ENCODE results near the gene STK32C.
"Not testable (repeated sequence)": the region's sequence is repeated elsewhere in the genome, so short reads cannot be mapped to it uniquely, and the experiment has no call there.

STK32C gene

GRCh38 chr10:132303361-132304115 lies 4.2 kb downstream of the STK32C start:
- Mint-ChIP-seq H3K9me3 (no peaks in the 10 kb centered on the region), H3K36me3 (no peaks in the 10 kb centered on the region), H3K27ac (no peak overlapping the region), H3K27me3 (peaks cover 29% of the 10 kb centered on the region), H3K4me3 (no peak overlapping the region), H3K4me1 (peaks cover 8% of the 10 kb centered on the region)
- no peak for ATAC-seq

GRCh38 chr10:132302421-132303310 lies 5.1 kb downstream of the STK32C start:
- Mint-ChIP-seq H3K9me3 (no peaks in the 10 kb centered on the region), H3K4me1 (peaks cover 14% of the 10 kb centered on the region), H3K36me3 (no peaks in the 10 kb centered on the region), H3K27me3 (peaks cover 38% of the 10 kb centered on the region), H3K4me3 (no peak overlapping the region), H3K27ac (no peak overlapping the region)
- ATAC-seq: no peak

DNA sequence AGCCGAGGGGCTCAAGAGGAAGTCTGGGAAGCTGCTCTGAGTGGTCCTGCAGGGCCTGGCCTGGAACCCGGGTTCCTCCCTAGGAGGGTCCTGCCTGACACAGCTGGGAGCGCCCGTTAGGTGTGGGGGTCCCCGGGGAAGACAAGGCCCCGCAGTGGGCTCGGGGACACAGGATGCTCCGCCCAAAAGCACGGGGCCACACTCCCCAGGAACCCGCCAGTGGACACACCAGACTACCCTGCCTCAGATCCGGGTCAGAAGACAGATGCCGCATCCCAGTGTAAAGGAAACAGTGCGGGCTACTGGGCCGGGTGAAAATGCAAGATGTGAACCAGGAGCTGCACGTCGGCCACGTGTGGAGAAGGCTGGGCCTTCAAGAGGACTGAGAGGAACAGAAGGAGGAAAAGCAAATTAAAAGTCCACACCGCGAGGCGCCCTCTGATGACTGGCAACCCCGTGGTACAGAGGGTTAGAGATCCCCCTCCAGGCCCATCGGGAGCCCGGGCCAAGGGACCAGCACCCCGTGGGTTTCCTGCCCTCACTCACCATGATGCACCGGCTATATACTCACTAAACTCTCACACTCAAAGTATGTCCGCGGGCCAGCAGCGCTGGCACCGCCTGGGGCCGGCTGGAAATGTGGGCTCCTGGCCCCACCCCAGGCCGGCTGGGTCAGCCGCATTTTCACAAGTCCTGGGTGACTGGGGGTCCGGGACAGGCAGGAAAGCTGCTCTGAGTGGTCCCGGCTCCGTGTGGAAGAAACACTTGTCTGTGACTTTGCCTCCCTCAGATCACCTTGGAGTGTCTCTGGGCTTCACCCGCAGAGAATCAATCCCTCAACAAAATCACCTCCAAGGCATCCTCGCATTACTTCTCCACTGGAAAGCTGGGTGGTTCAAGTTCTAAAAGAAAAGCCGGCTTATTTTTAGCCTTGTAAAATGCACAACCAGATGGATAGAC lies 6.1 kb downstream of the STK32C start:
- no peak overlapping the region for H3K4me3 Mint-ChIP-seq
- H3K4me1 Mint-ChIP-seq: peaks cover 15% of the 10 kb centered on the region
- no peaks in the 10 kb centered on the region for H3K9me3 Mint-ChIP-seq
- no peak overlapping the region for H3K27ac Mint-ChIP-seq
- no peaks in the 10 kb centered on the region for H3K36me3 Mint-ChIP-seq
- ATAC-seq: no peak
- H3K27me3 Mint-ChIP-seq: peaks cover 40% of the 10 kb centered on the region

GRCh38 chr10:132300582-132300981 lies 7.2 kb downstream of the STK32C start:
- H3K27me3 Mint-ChIP-seq: peaks cover 36% of the 10 kb centered on the region
- H3K36me3 Mint-ChIP-seq: no peaks in the 10 kb centered on the region
- no peak overlapping the region for H3K4me3 Mint-ChIP-seq
- ATAC-seq: no peak
- H3K27ac Mint-ChIP-seq: no peak overlapping the region
- no peaks in the 10 kb centered on the region for H3K9me3 Mint-ChIP-seq
- peaks cover 12% of the 10 kb centered on the region for H3K4me1 Mint-ChIP-seq

DNA sequence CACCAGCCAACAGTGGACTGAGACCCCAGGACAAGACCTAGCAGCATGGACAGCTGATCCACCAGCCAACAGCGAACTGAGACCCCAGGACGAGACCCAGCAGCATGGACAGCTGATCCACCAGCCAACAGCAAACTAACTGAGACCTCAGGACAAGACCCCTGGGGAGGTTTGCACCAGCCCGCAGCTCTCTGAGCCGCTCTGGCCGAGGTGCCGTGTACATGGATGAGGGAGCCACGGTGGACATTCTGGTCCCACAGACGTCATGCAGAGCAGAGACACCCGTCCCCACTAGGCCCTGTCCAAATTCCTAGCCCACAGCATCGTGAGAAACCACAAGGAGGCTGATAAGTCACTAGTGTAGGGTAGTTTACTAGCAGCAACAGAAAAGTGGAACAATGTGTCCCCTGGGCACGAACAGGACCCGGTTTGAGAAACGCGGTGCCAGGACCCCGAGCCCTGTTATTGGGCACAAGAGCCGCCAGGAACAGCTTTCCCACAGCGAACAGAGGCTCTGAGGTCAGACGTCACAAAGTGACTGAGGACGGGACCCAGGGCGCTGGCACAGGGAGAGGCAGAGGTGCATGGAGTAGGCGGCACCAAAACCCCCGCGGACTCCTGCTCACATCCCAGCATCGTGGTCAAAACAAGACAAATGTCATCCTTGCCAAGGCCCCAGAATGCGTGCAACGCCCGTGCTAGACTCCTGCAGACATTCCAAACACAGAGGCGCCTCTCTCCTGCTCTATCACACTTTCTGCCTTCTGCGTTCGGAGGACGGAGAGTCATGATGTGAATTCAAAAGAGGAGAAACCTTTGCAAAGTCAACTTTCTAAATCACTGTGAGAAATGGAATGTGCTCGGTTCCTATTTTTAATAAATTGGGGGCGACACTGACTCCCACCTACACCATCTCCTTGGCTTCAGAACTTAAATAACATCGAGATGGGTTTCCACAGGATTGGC lies 8.1 kb downstream of the STK32C start:
- H3K9me3 Mint-ChIP-seq: no peaks in the 10 kb centered on the region
- H3K4me1 Mint-ChIP-seq: peaks cover 12% of the 10 kb centered on the region
- peaks cover 5% of the 10 kb centered on the region for H3K36me3 Mint-ChIP-seq
- H3K27ac Mint-ChIP-seq: no peak overlapping the region
- H3K27me3 Mint-ChIP-seq: peaks cover 41% of the 10 kb centered on the region
- no peak for ATAC-seq
- H3K4me3 Mint-ChIP-seq: no peak overlapping the region

DNA sequence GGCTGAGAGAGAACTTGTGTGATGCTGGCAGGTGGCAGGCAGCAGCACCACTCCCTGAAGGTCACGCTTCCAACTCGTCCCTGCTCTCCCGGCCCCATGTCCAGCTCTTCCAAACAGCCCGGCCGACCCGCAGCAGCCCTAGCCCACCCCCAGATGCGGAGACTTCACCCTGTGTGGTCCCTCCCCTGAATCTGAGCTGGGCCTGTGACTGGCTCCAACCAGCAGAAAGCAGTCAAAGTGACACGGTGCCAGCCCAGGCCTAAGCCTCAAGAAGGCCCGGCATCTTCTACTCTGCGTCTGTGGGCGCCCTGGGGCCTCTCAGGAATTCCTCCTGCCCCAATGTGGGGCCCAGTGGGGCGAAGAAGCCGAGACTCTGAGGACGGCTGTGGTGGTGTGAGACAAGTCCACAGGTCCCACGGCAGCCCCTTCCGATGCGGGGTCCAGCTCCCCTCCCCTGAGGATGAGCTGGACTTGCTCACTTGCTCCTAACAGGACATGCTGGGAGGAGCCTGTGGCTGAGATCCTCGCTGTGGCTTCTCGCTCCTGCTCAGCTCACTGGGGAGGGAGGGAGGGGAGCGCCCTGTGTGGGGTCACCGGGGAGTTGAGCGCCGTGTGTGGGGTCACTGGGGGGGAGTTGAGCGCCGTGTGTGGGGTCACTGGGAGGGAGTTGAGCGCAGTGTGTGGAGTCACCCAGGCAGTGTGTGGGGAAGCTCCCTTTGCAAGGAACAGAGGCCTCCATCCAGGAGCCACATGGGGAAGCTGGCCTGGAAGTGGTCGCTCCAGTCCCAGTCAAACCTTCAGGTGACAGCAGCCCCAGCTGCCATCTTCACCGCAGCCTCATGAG lies 9.5 kb downstream of the STK32C start:
- H3K27ac Mint-ChIP-seq: no peak overlapping the region
- H3K27me3 Mint-ChIP-seq: peaks cover 55% of the 10 kb centered on the region
- H3K9me3 Mint-ChIP-seq: no peaks in the 10 kb centered on the region
- no peak overlapping the region for H3K4me3 Mint-ChIP-seq
- H3K4me1 Mint-ChIP-seq: peaks cover 12% of the 10 kb centered on the region
- peaks cover 5% of the 10 kb centered on the region for H3K36me3 Mint-ChIP-seq
- ATAC-seq: no peak

GRCh38 chr10:132297526-132297925 lies 10.2 kb downstream of the STK32C start:
- Mint-ChIP-seq H3K27me3 (peaks cover 62% of the 10 kb centered on the region), H3K36me3 (peaks cover 5% of the 10 kb centered on the region), H3K4me1 (peaks cover 12% of the 10 kb centered on the region), H3K9me3 (no peaks in the 10 kb centered on the region), H3K27ac (no peak overlapping the region), H3K4me3 (no peak overlapping the region)
- no peak for ATAC-seq

DNA sequence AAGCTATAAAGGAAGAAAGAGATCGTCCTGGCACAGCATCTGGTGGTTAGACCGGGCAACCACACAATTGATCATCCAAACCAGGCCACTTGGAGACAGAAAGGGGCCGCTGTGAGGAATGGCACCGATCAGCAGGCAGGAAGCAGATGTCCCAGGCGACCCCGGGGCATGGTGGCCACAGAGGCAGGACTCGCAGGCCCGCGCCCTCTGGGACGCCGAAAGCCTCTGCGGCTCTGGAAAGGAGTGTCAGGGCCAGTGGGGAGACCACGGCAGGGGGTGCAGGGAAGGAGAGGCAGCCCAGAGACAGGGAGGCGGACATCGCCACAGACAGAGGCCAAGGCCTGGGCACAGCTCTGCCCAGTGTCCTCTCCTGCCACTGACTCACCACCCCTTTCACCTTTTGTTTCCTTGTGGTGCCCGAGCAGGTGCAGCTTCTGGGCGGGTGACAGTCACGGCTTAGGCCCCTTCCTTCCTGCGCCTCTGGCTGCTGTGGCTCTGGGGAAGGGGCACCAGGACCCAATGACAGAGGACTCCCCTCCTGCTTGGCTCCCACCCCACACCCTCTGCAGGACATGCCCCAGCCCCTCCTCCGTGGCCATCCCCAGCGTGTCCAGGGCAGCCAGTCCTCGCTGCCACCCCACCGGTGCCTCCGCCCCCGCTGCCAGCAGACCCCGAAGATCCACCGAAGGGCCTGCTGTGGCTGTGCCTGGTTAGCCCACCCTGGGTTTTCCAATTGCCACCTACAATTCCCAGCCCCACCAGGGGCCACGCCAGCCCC lies 10.9 kb downstream of the STK32C start:
- Mint-ChIP-seq H3K27ac (no peak overlapping the region), H3K9me3 (no peaks in the 10 kb centered on the region), H3K36me3 (peaks cover 5% of the 10 kb centered on the region), H3K27me3 (peaks cover 65% of the 10 kb centered on the region), H3K4me3 (no peak overlapping the region), H3K4me1 (peaks cover 12% of the 10 kb centered on the region)
- no peak for ATAC-seq

- Mint-ChIP-seq H3K4me1 (peaks cover 12% of the 10 kb centered on the region), H3K27me3 (peaks cover 65% of the 10 kb centered on the region)
- H3K36me3 Mint-ChIP-seq, H3K4me3 Mint-ChIP-seq, H3K27ac Mint-ChIP-seq, ATAC-seq, H3K9me3 Mint-ChIP-seq: not testable (repeated sequence)
These were observed 12.3 kb downstream of the STK32C start for GRCh38 chr10:132295481-132295880.

GRCh38 chr10:132294561-132295318 lies 13.0 kb downstream of the STK32C start:
- ATAC-seq: no peak

DNA sequence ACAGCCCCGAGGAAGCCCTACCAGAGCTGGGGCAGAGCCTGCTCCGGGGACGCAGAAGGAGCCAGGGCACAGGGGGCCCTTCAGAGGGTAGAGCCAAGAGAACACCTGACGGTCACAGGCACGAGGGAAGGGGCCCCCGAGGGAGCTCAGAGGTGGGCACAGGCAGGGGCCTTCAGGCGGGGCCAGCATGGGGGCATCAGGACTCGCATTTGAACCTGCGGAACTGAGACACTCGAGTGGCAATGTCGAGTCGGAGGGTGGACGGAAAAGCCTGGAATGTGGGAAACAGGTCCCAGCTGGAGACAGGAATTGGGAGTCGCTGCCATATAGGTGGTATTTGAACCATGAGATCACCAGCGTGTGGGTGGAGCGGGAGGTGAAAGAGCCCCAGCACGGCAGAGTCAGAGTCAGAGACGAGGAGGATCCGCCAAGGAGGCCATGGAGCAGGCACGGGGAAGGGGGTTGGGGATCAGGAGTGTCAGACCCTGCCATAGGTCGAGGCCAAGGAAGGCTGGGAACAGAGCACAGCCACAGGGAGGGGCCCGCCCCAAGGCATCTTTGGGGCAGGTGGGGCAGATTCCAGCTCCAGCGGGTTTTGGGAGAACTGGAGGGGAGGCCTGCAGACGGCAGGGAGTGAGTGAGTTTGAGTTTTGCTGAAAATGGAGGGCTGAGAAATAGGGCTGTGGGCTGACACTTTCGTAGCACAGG lies 13.8 kb downstream of the STK32C start:
- no peak overlapping the region for H3K27ac Mint-ChIP-seq
- H3K9me3 Mint-ChIP-seq: no peaks in the 10 kb centered on the region
- no peak for ATAC-seq
- peaks cover 62% of the 10 kb centered on the region for H3K27me3 Mint-ChIP-seq
- H3K4me3 Mint-ChIP-seq: no peak overlapping the region
- peaks cover 12% of the 10 kb centered on the region for H3K4me1 Mint-ChIP-seq
- peaks cover 5% of the 10 kb centered on the region for H3K36me3 Mint-ChIP-seq

More at GRCh38 chr10:132294561-132295318, 13.0 kb downstream of the STK32C start:
- H3K4me3 Mint-ChIP-seq: no peak overlapping the region
- no peaks in the 10 kb centered on the region for H3K9me3 Mint-ChIP-seq
- H3K27ac Mint-ChIP-seq: no peak overlapping the region
- H3K4me1 Mint-ChIP-seq: peaks cover 12% of the 10 kb centered on the region
- peaks cover 65% of the 10 kb centered on the region for H3K27me3 Mint-ChIP-seq
- H3K36me3 Mint-ChIP-seq: peaks cover 5% of the 10 kb centered on the region
